ENCODE measurements around the gene PRAMEF15. TPM values are rescaled to one million over a fixed set of nuclear protein-coding genes. Genes with fewer than 3 reads are reported as not detected.
"Not testable (repeated sequence)": the region's sequence is repeated elsewhere in the genome, so short reads cannot be mapped to it uniquely, and the experiment has no call there.

PRAMEF15 gene
- total and polyA plus RNA-seq, 9 of the 15 experiments (the other 6 are each of a cell fraction or from before 2014, with no cell fraction given) = not detected

DNA sequence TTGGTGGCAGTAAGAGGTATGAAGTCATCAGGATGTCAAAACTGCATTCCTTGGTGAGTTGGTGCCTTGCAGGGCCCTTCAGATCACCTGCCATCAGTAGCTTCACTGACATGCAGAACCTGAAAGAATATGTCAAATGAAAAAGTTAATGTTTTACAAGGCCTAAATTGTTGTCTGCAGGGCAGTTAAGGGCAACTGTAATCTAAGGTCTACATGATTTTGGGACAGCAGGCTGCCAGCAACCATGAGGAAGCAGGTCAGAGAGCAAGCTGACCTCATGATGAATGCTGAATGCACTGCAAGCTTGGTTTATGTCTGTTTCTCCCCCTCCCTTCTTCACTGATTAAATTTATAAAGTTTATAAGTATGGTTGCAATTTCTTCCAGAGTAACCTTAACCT lies 13.2 kb upstream of the PRAMEF15 start:
- FAIRE-seq; CTCF ChIA-PET (ENCODE audit: low intra/inter-chr PET ratio); intact Hi-C loops (cut with micrococcal nuclease): not testable (repeated sequence)

DNA sequence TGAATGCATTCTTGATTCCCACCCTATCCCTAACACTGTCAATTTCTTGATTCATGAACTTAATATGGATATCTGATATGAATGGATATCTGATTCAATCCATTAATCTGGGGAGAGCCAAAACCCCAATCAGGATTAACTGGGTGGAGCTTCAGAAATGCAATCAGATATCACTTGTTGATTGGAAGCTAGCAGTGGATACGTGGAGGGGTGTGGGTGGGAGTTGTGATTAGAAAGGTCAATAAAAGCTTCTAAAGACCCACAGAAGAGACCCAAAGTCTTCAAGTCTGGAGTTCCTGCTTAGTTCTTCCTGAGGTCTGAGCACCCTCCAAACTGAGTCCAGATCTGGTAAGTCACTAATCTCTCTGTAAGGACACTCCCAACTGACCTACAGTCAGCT lies 12.1 kb upstream of the PRAMEF15 start, which contains the start of gene PRAMEF33:
PRAMEF33 (plus strand) TSS at position 301 of the 400 bp plus-strand sequence. CDS start 2,416 bp downstream, outside the sequence.
- POLR2A ChIA-PET; H2AFZ ChIP-seq (ENCODE audit: low read depth, low read length); FAIRE-seq; H3K79me2 ChIP-seq (ENCODE audit: control insufficient read depth, insufficient read depth, low read length); ATAC-seq; H3K9ac ChIP-seq (ENCODE audit: insufficient read depth in 1 of 2, low read depth in 2 of 2, low read length in 2 of 2); H3K36me3 ChIP-seq (ENCODE audit: control insufficient read depth, insufficient read depth, low read length); H3K4me2 ChIP-seq (ENCODE audit: insufficient read depth, low read length); H3K4me3 ChIP-seq; DNase-seq (ENCODE audit: extremely low read depth in 1 of 4, low spot score in 3 of 4); in situ Hi-C loops (cut with MboI); intact Hi-C loops (cut with micrococcal nuclease); H3K4me1 ChIP-seq (replicated peaks in 1 of 2; ENCODE audit: control insufficient read depth in 2 of 2, insufficient read depth in 2 of 2, low read length in 2 of 2); H3K9me3 ChIP-seq (replicated peaks; ENCODE audit: control insufficient read depth, insufficient read depth, low read depth, low read length); BruUV-seq (replicated peaks); H3K27me3 ChIP-seq (ENCODE audit: control insufficient read depth in 2 of 2, insufficient read depth in 2 of 2, low read length in 2 of 2); CTCF ChIA-PET (ENCODE audit: low intra/inter-chr PET ratio); H3K9me1 ChIP-seq (ENCODE audit: control insufficient read depth, insufficient read depth, low read length); H4K20me1 ChIP-seq (replicated peaks; ENCODE audit: control insufficient read depth, insufficient read depth, low read length); H3K27ac ChIP-seq (ENCODE audit: extremely low read depth, low read depth, low read length): not testable (repeated sequence)
- no CpG with 5 or more reads among the region's 1 CpG for WGBS (ENCODE audit: insufficient coverage, low coverage, missing lambda C conversion rate)

More for the DNA sequence above, 13.2 kb upstream of the PRAMEF15 start:
- ATAC-seq; DNase-seq (ENCODE audit: extremely low read depth in 1 of 4, low spot score in 3 of 4); H3K27ac ChIP-seq (ENCODE audit: extremely low read depth, low read depth, low read length); H3K4me1 ChIP-seq (replicated peaks in 1 of 2; ENCODE audit: control insufficient read depth in 2 of 2, insufficient read depth in 2 of 2, low read length in 2 of 2); BruUV-seq (replicated peaks); H3K9me1 ChIP-seq (ENCODE audit: control insufficient read depth, insufficient read depth, low read length); H3K4me3 ChIP-seq; H3K9me3 ChIP-seq (replicated peaks; ENCODE audit: control insufficient read depth, insufficient read depth, low read depth, low read length); H3K4me2 ChIP-seq (ENCODE audit: insufficient read depth, low read length); H4K20me1 ChIP-seq (replicated peaks; ENCODE audit: control insufficient read depth, insufficient read depth, low read length); H3K79me2 ChIP-seq (ENCODE audit: control insufficient read depth, insufficient read depth, low read length); H3K9ac ChIP-seq (ENCODE audit: insufficient read depth in 1 of 2, low read depth in 2 of 2, low read length in 2 of 2); H3K36me3 ChIP-seq (ENCODE audit: control insufficient read depth, insufficient read depth, low read length); H2AFZ ChIP-seq (ENCODE audit: low read depth, low read length); H3K27me3 ChIP-seq (ENCODE audit: control insufficient read depth in 2 of 2, insufficient read depth in 2 of 2, low read length in 2 of 2); in situ Hi-C loops (cut with MboI); POLR2A ChIA-PET: not testable (repeated sequence)

DNA sequence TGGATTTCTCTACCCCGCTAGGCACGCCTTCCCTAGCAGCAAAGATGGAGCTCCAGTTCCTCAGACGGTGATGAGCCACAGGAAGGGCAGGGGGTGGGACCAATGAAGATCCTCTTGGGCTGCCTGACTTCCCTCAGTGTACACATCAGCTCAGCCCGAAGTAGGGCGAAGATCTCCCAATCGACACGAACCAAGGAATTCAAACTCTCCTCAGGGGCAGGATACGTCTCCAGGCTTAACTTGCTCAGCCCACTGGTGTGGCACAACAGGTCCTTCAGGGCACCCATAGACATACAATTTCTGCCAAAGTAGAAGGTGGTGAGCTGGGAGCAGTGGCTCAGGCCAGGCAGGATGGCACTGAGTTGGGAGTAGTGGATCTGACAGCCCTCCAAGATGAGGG lies 27.1 kb downstream of the PRAMEF15 start:
- in situ Hi-C loops (cut with MboI) = loop anchor here (5.0 to 10.0 kb wide), 2 partner anchors 318 to 550 kb away; partner anchors contain the start of gene PRAMEF1
- H3K4me2 ChIP-seq (ENCODE audit: insufficient read depth, low read length); DNase-seq (ENCODE audit: extremely low read depth in 1 of 4, low spot score in 3 of 4); H3K4me3 ChIP-seq; H3K36me3 ChIP-seq (ENCODE audit: control insufficient read depth, insufficient read depth, low read length); FAIRE-seq; CTCF ChIA-PET (ENCODE audit: low intra/inter-chr PET ratio); H3K9me3 ChIP-seq (replicated peaks; ENCODE audit: control insufficient read depth, insufficient read depth, low read depth, low read length); H3K27me3 ChIP-seq (ENCODE audit: control insufficient read depth in 2 of 2, insufficient read depth in 2 of 2, low read length in 2 of 2); H3K4me1 ChIP-seq (replicated peaks in 1 of 2; ENCODE audit: control insufficient read depth in 2 of 2, insufficient read depth in 2 of 2, low read length in 2 of 2); H4K20me1 ChIP-seq (replicated peaks; ENCODE audit: control insufficient read depth, insufficient read depth, low read length); POLR2A ChIA-PET; H3K79me2 ChIP-seq (ENCODE audit: control insufficient read depth, insufficient read depth, low read length); ATAC-seq; H3K9ac ChIP-seq (ENCODE audit: insufficient read depth in 1 of 2, low read depth in 2 of 2, low read length in 2 of 2); H2AFZ ChIP-seq (ENCODE audit: low read depth, low read length); H3K9me1 ChIP-seq (ENCODE audit: control insufficient read depth, insufficient read depth, low read length); H3K27ac ChIP-seq (ENCODE audit: extremely low read depth, low read depth, low read length); intact Hi-C loops (cut with micrococcal nuclease); BruUV-seq (replicated peaks): not testable (repeated sequence)
- 0% methylated on average over 8 of the region's 8 CpGs for WGBS (ENCODE audit: insufficient coverage, low coverage, missing lambda C conversion rate)

DNA sequence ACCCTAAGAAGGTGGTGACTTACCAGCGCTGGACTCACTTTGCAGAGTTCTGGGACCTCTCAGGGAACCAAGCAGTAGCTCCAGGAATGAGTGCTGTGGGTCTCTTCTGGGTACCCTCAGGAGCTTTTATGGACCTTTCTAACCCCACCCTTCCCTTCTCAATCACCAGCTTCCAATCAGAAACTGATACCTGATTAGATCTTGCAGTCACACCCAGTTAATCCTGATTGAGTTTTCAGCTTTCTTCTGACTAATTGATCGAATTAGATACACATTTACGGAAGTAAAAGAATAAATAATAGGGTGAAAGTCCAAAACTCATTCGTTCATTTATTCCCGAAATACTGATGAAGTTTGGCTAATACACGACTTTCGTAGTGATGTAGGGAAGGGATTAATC lies 31.7 kb downstream of the PRAMEF15 start, which contains the start of gene PRAMEF14:
PRAMEF14 (minus strand) TSS at position 101 of the 400 bp plus-strand sequence. CDS start 1,820 bp downstream, outside the sequence.
- H3K4me3 ChIP-seq; H3K9ac ChIP-seq (ENCODE audit: insufficient read depth in 1 of 2, low read depth in 2 of 2, low read length in 2 of 2); H3K4me1 ChIP-seq (replicated peaks in 1 of 2; ENCODE audit: control insufficient read depth in 2 of 2, insufficient read depth in 2 of 2, low read length in 2 of 2); BruUV-seq (replicated peaks); H2AFZ ChIP-seq (ENCODE audit: low read depth, low read length); DNase-seq (ENCODE audit: extremely low read depth in 1 of 4, low spot score in 3 of 4); H3K79me2 ChIP-seq (ENCODE audit: control insufficient read depth, insufficient read depth, low read length); H3K36me3 ChIP-seq (ENCODE audit: control insufficient read depth, insufficient read depth, low read length); H3K27me3 ChIP-seq (ENCODE audit: control insufficient read depth in 2 of 2, insufficient read depth in 2 of 2, low read length in 2 of 2); intact Hi-C loops (cut with micrococcal nuclease); H3K27ac ChIP-seq (ENCODE audit: extremely low read depth, low read depth, low read length); CTCF ChIA-PET (ENCODE audit: low intra/inter-chr PET ratio); H4K20me1 ChIP-seq (replicated peaks; ENCODE audit: control insufficient read depth, insufficient read depth, low read length); H3K9me3 ChIP-seq (replicated peaks; ENCODE audit: control insufficient read depth, insufficient read depth, low read depth, low read length); FAIRE-seq; H3K4me2 ChIP-seq (ENCODE audit: insufficient read depth, low read length); H3K9me1 ChIP-seq (ENCODE audit: control insufficient read depth, insufficient read depth, low read length); ATAC-seq; POLR2A ChIA-PET: not testable (repeated sequence)
- in situ Hi-C loops (cut with MboI) = loop anchor here (10.0 kb wide), 1 partner anchor 322 kb away; no protein-coding TSS in a partner anchor
- WGBS (ENCODE audit: insufficient coverage, low coverage, missing lambda C conversion rate) = 0% methylated on average over 7 of the region's 7 CpGs
